ENCODE results near the gene KBTBD13. TPM values are rescaled to one million over a fixed set of nuclear protein-coding genes. Genes with fewer than 3 reads are reported as not detected.

The KBTBD13 gene
- total and polyA plus RNA-seq, 8 donors = 0.18 TPM; not detected in 7

DNA sequence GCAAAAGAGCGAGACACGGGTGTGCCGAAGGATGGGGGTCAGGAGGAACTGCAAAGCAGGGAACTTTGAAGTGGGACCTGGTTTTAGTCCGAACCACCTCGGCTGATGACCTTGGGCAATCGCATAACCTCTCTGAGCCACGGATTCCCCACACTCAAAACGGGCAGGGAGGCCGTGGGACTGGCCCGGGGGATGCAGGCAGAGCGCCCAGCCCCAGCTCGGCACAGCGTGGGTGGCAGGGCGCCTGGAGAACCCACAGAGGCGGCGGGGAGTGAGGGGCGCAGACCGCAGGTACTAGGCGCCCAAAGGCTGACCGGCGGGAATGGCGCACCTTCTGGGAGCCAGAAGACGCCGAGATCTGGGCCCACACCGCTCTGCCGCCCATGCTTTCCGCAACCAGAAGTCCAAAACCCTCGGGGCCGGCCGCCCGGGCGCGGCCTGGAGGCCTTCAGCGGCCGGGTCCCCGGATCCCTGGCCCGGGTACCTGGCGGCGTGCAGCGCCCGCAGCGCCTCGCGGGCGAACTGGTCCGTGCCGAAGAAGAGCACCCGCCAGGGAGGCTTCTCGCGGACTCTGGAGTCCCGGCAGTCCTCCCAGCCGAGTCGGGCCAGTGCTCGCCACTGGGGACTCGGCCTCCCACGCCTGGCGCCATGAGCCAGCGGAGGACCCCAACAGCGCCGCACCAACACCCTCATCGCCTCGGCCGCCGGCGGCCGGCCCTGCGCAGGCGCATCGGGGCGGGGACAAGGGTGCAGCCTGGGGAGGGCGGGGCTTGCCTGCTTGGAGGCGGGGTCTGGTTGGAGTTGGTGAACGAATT, 47.4 kb upstream of the KBTBD13 start, which contains the start of gene MTFMT:
Gene MTFMT, minus strand, starts transcription at position 719 of the 815 bp plus-strand sequence. Its CDS starts 26 bp downstream, at position 693.
- peak; percentile 94 to 96 for DNase-seq
- no peak for TF ChIP-seq EP300 (IDR thresholded peaks at IDR 0.05)
- peak in 1 of 4 donors; percentile 78 for TF ChIP-seq POLR2A (IDR thresholded peaks at IDR 0.05)
- TF ChIP-seq, protein P1, sequence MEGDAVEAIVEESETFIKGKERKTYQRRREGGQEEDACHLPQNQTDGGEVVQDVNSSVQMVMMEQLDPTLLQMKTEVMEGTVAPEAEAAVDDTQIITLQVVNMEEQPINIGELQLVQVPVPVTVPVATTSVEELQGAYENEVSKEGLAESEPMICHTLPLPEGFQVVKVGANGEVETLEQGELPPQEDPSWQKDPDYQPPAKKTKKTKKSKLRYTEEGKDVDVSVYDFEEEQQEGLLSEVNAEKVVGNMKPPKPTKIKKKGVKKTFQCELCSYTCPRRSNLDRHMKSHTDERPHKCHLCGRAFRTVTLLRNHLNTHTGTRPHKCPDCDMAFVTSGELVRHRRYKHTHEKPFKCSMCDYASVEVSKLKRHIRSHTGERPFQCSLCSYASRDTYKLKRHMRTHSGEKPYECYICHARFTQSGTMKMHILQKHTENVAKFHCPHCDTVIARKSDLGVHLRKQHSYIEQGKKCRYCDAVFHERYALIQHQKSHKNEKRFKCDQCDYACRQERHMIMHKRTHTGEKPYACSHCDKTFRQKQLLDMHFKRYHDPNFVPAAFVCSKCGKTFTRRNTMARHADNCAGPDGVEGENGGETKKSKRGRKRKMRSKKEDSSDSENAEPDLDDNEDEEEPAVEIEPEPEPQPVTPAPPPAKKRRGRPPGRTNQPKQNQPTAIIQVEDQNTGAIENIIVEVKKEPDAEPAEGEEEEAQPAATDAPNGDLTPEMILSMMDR (IDR thresholded peaks at IDR 0.05) = peak in 1 of 7 experiments; percentile 17
- peak; percentile 75 to 95 (median 88) for TF ChIP-seq POLR2AphosphoS5 (IDR thresholded peaks at IDR 0.05)
- Histone ChIP-seq H3K27ac (peak within 1 kb of the TSS; percentile 70 to 85 (median 81)), H3K4me1 (peaks cover 9 to 41% (median 24%) of the 10 kb centered on the region in 4 donors), H3K27me3 (no peaks in the 10 kb centered on the region), H3K36me3 (peaks cover 5 to 29% (median 27%) of the 10 kb centered on the region in 4 donors), H3K9me3 (no peaks in the 10 kb centered on the region), H3K4me3 (peak within 1 kb of the TSS; percentile 68 to 95 (median 75))
- 0 to 1% (median 0%) methylated on average over 42 to 73 of the region's 73 CpGs for WGBS, 5 donors
- intact Hi-C loops (cut with DNase I; ENCODE audit: low total_unique reads) = no loop called here

DNA sequence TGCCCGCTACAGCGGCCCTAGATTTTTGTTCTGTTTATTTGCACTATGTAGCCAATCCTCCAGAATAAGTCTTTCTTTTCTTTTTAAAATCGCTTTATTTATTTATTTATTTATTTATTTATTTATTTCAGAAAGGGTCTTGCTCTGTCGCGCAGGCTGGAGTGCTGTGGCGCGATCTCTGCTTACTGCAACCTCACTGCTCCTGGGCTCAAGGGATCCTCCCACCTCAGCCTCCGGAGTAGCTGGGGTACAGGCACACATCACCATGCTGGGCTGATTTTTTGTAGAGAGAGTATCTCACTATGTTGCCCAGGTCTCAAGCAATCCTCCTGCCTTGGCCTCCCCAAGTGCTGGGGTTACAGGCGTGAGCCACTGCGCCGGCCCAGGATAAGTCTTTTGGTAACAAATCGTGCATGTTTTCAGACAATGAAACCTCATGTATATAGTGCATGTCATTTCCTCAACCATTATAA, 46.8 kb upstream of the KBTBD13 start:
- no peaks in the 10 kb centered on the region for H3K9me3 ChIP-seq
- peak overlapping the region; percentile 68 to 95 (median 75) for H3K4me3 ChIP-seq
- 60 to 63% (median 62%) methylated on average over 12 of the region's 12 CpGs for WGBS, 5 donors
- H3K4me1 ChIP-seq = peaks cover 9 to 41% (median 25%) of the 10 kb centered on the region in 4 donors
- H3K27me3 ChIP-seq = no peaks in the 10 kb centered on the region
- H3K27ac ChIP-seq = peak overlapping the region in 3 of 5 donors; percentile 81 to 85 (median 81)
- DNase-seq = no peak
- intact Hi-C loops (cut with DNase I; ENCODE audit: low total_unique reads) = loop anchor here (10.0 kb wide), 1 partner anchor 55 kb away; no protein-coding TSS in a partner anchor
- TF ChIP-seq EP300 (IDR thresholded peaks at IDR 0.05) (no peak), POLR2A (IDR thresholded peaks at IDR 0.05) (no peak), POLR2AphosphoS5 (IDR thresholded peaks at IDR 0.05) (no peak)
- TF ChIP-seq, protein P1 (IDR thresholded peaks at IDR 0.05) = no peak
- H3K36me3 ChIP-seq = peaks cover 5 to 22% (median 20%) of the 10 kb centered on the region in 4 donors

DNA sequence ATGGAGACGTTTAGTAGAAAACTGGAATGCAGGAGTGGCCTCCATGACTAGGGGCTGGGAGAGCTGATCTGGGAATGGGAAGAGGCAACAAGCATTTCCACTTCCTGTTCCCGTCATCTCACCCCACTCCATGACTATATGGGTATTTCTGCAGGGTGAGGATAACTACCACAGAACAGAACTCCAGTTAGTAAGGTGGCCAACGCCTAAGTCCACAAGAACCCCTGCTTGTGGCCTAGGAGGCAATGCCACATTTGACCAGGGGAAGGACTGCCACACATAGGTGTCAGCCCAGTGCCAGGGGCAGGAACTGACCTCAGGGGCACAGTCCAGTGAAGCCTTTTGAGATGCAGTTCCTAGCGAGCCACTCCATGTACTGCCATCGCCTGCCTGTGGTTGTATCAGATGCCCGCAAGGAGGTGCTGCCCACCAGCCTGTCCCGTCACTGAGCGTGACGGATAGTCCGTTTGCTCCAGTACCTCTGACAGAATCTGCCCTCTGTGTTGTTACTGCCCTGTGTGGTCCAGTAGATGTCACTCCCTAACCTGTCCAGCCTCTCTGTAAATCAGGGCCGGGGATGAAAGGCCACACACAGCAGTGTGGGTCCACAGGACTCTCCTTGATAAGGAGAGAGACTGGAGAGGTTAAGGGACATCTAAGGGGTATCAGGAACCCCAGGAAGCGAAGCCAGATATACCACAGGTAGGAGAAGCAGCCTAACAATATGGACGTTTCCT, 43.6 kb upstream of the KBTBD13 start:
- Histone ChIP-seq H3K27ac (no peak overlapping the region), H3K4me1 (peaks cover 5 to 29% (median 16%) of the 10 kb centered on the region in 4 donors), H3K27me3 (no peaks in the 10 kb centered on the region), H3K36me3 (no peaks in the 10 kb centered on the region), H3K4me3 (no peak overlapping the region), H3K9me3 (no peaks in the 10 kb centered on the region)
- intact Hi-C loops (cut with DNase I; ENCODE audit: low total_unique reads) = loop anchor here (10.0 kb wide), 1 partner anchor 52 kb away; no protein-coding TSS in a partner anchor
- TF ChIP-seq POLR2AphosphoS5 (IDR thresholded peaks at IDR 0.05) = peak in 1 of 3 donors; percentile 28
- TF ChIP-seq EP300 (IDR thresholded peaks at IDR 0.05) = no peak
- TF ChIP-seq, protein P1 (IDR thresholded peaks at IDR 0.05) = peak in 5 of 7 experiments; percentile 40 to 60 (median 57)
- DNase-seq = peak; percentile 68 to 83
- WGBS, 5 donors = 19 to 31% (median 27%) methylated on average over 13 of the region's 13 CpGs
